HCT116 (cell line): ENCODE data around the gene FTSJ1. TPM values are rescaled to one million over a fixed set of nuclear protein-coding genes. Genes with fewer than 3 reads are reported as not detected.

ENCODE experiments used
- ATAC-seq: fragments of 200-7000 bp; cut with Tn5 transposase; 2 replicates; pipeline ENCODE4 v1.9.1; 2020; ENCODE audit warnings: mild to moderate bottlenecking, moderate library complexity
- BruUV-seq: library from RNA; stranded (reverse); fragments of 400-500 nt; replicated peaks from 2 replicates; lab custom pipeline; 2021; lab: Mats Ljungman, UMichigan
- CTCF ChIA-PET: fragments of 300-600 bp; sonication (Branson Sonifier 250); formaldehyde crosslinking; loops from one replicate; lab custom pipeline; 2021; ENCODE audit warnings: antibody characterized with exemption; lab: Charles Lee
- POLR2A ChIA-PET: fragments of 300-600, 350-600 bp; sonication (Branson Sonifier 250); formaldehyde crosslinking; loops from one replicate; lab custom pipeline; 2021; ENCODE audit warnings: antibody characterized with exemption; lab: Charles Lee
- RAD21 ChIA-PET, 2 experiments: fragments of 300-600 bp; sonication (Branson Sonifier 250); formaldehyde crosslinking; loops; one replicate each; lab custom pipeline; 2023; ENCODE audit warnings: low total read pairs in 2 of 2; ENCODE audit not compliant: uncharacterized antibody in 2 of 2, unreplicated experiment in 2 of 2, low non-redundant PET in 1 of 2; lab: Charles Lee
- DNase-seq: peaks from one replicate; pipeline ENCODE4 v3.0.0-alpha.2; 2010; ENCODE audit warnings: low read depth, low spot score
- H2AFZ ChIP-seq: fragments of 200-600 bp; shearing (Covaris generic), sonication (generic); 2 replicates; pipeline ENCODE4 v1.6.1; 2017; ENCODE audit warnings: low read depth, mixed run types, mixed read lengths, antibody characterized with exemption, low read length; ENCODE audit not compliant: poor library complexity, severe bottlenecking
- H3K27ac ChIP-seq: 2 replicates; pipeline ENCODE4 v1.5.1; 2012; ENCODE audit warnings: low read depth, low read length
- H3K27me3 ChIP-seq: fragments of 200-600 bp; sonication (generic); 2 replicates; pipeline ENCODE4 v1.6.1; 2016; ENCODE audit warnings: mixed run types, low read length, mixed read lengths; ENCODE audit not compliant: insufficient read depth
- H3K36me3 ChIP-seq, 2 experiments: fragments of 200-500 bp in 1 of 2; fragments of 200-600 bp in 1 of 2; sonication (Bioruptor generic) in 1 of 2; sonication (generic) in 1 of 2; 2 replicates each; pipeline versions ENCODE4 v1.5.1 to v1.6.1; 2014 to 2016; ENCODE audit warnings: low read length in 2 of 2, inconsistent platforms in 1 of 2, mixed read lengths in 1 of 2, mixed run types in 1 of 2; ENCODE audit not compliant: insufficient read depth in 2 of 2, control insufficient read depth in 1 of 2
- H3K4me1 ChIP-seq, 2 experiments: fragments of 200-600 bp in 1 of 2; sonication (generic) in 1 of 2; 2 replicates each; pipeline versions ENCODE4 v1.5.1 to v1.6.1; 2012 to 2017; ENCODE audit warnings: low read length in 2 of 2, inconsistent platforms in 1 of 2, mild to moderate bottlenecking in 1 of 2, mixed read lengths in 1 of 2, mixed run types in 1 of 2, moderate library complexity in 1 of 2; ENCODE audit not compliant: insufficient read depth in 2 of 2, control insufficient read depth in 1 of 2
- H3K4me2 ChIP-seq: fragments of 200-600 bp; sonication (generic); 2 replicates; pipeline ENCODE4 v1.6.1; 2017; ENCODE audit warnings: mixed run types, low read length, mixed read lengths
- H3K4me3 ChIP-seq, 2 experiments: fragments of 200-600 bp in 1 of 2; sonication (generic) in 1 of 2; replicated peaks in 1 of 2; 2 replicates each; pipeline ENCODE4 v1.5.1; 2011 to 2016; ENCODE audit warnings: low read length in 2 of 2, control low read depth in 1 of 2, low read depth in 1 of 2, mild to moderate bottlenecking in 1 of 2, mixed read lengths in 1 of 2, mixed run types in 1 of 2
- H3K79me2 ChIP-seq: fragments of 200-600 bp; sonication (generic); 2 replicates; pipeline ENCODE4 v1.6.1; 2017; ENCODE audit warnings: mild to moderate bottlenecking, mixed run types, low read length, moderate library complexity, mixed read lengths; ENCODE audit not compliant: insufficient read depth
- H3K9ac ChIP-seq: fragments of 200-600 bp; sonication (generic); 2 replicates; pipeline ENCODE4 v1.6.1; 2016; ENCODE audit warnings: low read length, mixed read lengths
- H3K9me2 ChIP-seq: fragments of 200-600 bp; sonication (generic), shearing (Covaris generic); 2 replicates; pipeline ENCODE4 v1.6.1; 2017; ENCODE audit warnings: mixed run types, mild to moderate bottlenecking, moderate library complexity; ENCODE audit not compliant: insufficient read depth
- H3K9me3 ChIP-seq, 2 experiments: fragments of 200-500 bp in 1 of 2; fragments of 200-600 bp in 1 of 2; sonication (Bioruptor generic) in 1 of 2; sonication (generic) in 1 of 2; 2 replicates each; pipeline ENCODE4 v1.6.1; 2014 to 2017; ENCODE audit warnings: low read length in 2 of 2, mixed read lengths in 2 of 2, inconsistent platforms in 1 of 2, low read depth in 1 of 2, mild to moderate bottlenecking in 1 of 2, mixed run types in 1 of 2, moderate library complexity in 1 of 2; ENCODE audit not compliant: control insufficient read depth in 1 of 2, insufficient read depth in 1 of 2
- H4K20me1 ChIP-seq: fragments of 200-600 bp; sonication (generic), shearing (Covaris generic); 2 replicates; pipeline ENCODE4 v1.6.1; 2017; ENCODE audit warnings: mixed run types, mild to moderate bottlenecking, moderate library complexity; ENCODE audit not compliant: insufficient read depth
- ATF3 ChIP-seq: IDR thresholded peaks from 2 replicates; pipeline ENCODE4 v1.6.1; 2012
- EGR1 ChIP-seq: IDR thresholded peaks from 2 replicates; pipeline ENCODE4 v1.6.1; 2012; ENCODE audit warnings: low read depth
- ELF1 ChIP-seq: IDR thresholded peaks from 2 replicates; pipeline ENCODE4 v1.6.1; 2012; ENCODE audit warnings: low read depth, borderline replicate concordance
- EZH2 ChIP-seq: fragments of 200-600 bp; sonication (generic); IDR thresholded peaks from 2 replicates; pipeline ENCODE4 v1.6.1; 2017; ENCODE audit warnings: antibody characterized with exemption, mixed run types
- POLR2AphosphoS5 ChIP-seq: IDR thresholded peaks from 2 replicates; pipeline ENCODE4 v1.6.1; 2011; ENCODE audit warnings: mild to moderate bottlenecking, low read depth, low read length, moderate library complexity
- RAD21 ChIP-seq: IDR thresholded peaks from 2 replicates; pipeline ENCODE4 v1.6.1; 2012; ENCODE audit warnings: low read depth, mild to moderate bottlenecking
- SIN3A ChIP-seq: IDR thresholded peaks from 2 replicates; pipeline ENCODE4 v1.6.1; 2012; ENCODE audit warnings: low read depth
- SP1 ChIP-seq: IDR thresholded peaks from 2 replicates; pipeline ENCODE4 v1.6.1; 2012; ENCODE audit warnings: low read depth
- SRF ChIP-seq: IDR thresholded peaks from 2 replicates; pipeline ENCODE4 v1.6.1; 2012; ENCODE audit warnings: low read depth
- TCF7L2 ChIP-seq: IDR thresholded peaks from 2 replicates; pipeline ENCODE4 v1.7.0; 2011; ENCODE audit warnings: borderline replicate concordance, inconsistent platforms; ENCODE audit not compliant: insufficient read depth, insufficient read length; ENCODE audit errors: extremely low read depth
- intact Hi-C: fragments of 100-400 bp; cut with micrococcal nuclease; formaldehyde crosslinking; loops from 2 replicates; pipeline ENCODE4 v1.10.0; 2022
- total RNA-seq: library from RNA; stranded (reverse); gene quantifications from one replicate; pipeline ENCODE4 v1.2.1, GENCODE V29; 2021; ENCODE audit not compliant: unreplicated experiment
- TF ChIP-seq, protein P1 (sequence below): IDR thresholded peaks from 2 replicates; pipeline ENCODE4 v1.6.1; 2011; ENCODE audit warnings: mild to moderate bottlenecking, low read length, moderate library complexity; ENCODE audit not compliant: insufficient replicate concordance; ENCODE audit errors: extremely low read depth
- TF ChIP-seq, protein P2 (sequence below): IDR thresholded peaks from 2 replicates; pipeline ENCODE4 v1.6.1; 2012; ENCODE audit warnings: low read depth

Gene FTSJ1
- total RNA-seq, 1 experiment from 2014 or later: 64.9 TPM

- H3K79me2 ChIP-seq: no peaks in the 10 kb centered on the region
- intact Hi-C loops: no loop called here
- H3K27me3 ChIP-seq: no peaks in the 10 kb centered on the region
- no peak overlapping the region for H3K27ac ChIP-seq
- no peaks in the 10 kb centered on the region for H3K9me3 ChIP-seq
- H3K4me1 ChIP-seq: peaks cover 2 to 8% of the 10 kb centered on the region in 2 experiments; a peak in 3 of 4 replicates
- RAD21 ChIA-PET: no interaction called here
- no peaks in the 10 kb centered on the region for H3K9me2 ChIP-seq
- DNase-seq (no peak), ATAC-seq (no peak)
- no peak overlapping the region for H2AFZ ChIP-seq
- H4K20me1 ChIP-seq: no peaks in the 10 kb centered on the region
- H3K9ac ChIP-seq: no peak overlapping the region
- no peaks in the 10 kb centered on the region for H3K36me3 ChIP-seq
- POLR2A ChIA-PET: no interaction called here
- no peak overlapping the region for H3K4me2 ChIP-seq
- CTCF ChIA-PET: no interaction called here
- no TSS peak for BruUV-seq
- TF ChIP-seq ATF3 (no peak), SRF (no peak), ELF1 (no peak), EZH2 (no peak), RAD21 (no peak), TCF7L2 (no peak), SIN3A (no peak), EGR1 (no peak), POLR2AphosphoS5 (no peak), SP1 (no peak)
- TF ChIP-seq, protein P1, sequence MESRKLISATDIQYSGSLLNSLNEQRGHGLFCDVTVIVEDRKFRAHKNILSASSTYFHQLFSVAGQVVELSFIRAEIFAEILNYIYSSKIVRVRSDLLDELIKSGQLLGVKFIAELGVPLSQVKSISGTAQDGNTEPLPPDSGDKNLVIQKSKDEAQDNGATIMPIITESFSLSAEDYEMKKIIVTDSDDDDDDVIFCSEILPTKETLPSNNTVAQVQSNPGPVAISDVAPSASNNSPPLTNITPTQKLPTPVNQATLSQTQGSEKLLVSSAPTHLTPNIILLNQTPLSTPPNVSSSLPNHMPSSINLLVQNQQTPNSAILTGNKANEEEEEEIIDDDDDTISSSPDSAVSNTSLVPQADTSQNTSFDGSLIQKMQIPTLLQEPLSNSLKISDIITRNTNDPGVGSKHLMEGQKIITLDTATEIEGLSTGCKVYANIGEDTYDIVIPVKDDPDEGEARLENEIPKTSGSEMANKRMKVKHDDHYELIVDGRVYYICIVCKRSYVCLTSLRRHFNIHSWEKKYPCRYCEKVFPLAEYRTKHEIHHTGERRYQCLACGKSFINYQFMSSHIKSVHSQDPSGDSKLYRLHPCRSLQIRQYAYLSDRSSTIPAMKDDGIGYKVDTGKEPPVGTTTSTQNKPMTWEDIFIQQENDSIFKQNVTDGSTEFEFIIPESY: no peak
- TF ChIP-seq, protein P2, sequence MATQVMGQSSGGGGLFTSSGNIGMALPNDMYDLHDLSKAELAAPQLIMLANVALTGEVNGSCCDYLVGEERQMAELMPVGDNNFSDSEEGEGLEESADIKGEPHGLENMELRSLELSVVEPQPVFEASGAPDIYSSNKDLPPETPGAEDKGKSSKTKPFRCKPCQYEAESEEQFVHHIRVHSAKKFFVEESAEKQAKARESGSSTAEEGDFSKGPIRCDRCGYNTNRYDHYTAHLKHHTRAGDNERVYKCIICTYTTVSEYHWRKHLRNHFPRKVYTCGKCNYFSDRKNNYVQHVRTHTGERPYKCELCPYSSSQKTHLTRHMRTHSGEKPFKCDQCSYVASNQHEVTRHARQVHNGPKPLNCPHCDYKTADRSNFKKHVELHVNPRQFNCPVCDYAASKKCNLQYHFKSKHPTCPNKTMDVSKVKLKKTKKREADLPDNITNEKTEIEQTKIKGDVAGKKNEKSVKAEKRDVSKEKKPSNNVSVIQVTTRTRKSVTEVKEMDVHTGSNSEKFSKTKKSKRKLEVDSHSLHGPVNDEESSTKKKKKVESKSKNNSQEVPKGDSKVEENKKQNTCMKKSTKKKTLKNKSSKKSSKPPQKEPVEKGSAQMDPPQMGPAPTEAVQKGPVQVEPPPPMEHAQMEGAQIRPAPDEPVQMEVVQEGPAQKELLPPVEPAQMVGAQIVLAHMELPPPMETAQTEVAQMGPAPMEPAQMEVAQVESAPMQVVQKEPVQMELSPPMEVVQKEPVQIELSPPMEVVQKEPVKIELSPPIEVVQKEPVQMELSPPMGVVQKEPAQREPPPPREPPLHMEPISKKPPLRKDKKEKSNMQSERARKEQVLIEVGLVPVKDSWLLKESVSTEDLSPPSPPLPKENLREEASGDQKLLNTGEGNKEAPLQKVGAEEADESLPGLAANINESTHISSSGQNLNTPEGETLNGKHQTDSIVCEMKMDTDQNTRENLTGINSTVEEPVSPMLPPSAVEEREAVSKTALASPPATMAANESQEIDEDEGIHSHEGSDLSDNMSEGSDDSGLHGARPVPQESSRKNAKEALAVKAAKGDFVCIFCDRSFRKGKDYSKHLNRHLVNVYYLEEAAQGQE: no peak
- H3K4me3 ChIP-seq: no peak overlapping the region
Observed at GRCh38 chrX:48516285-48516684, 40.3 kb downstream of the FTSJ1 start.
